Brain microvascular endothelial cell (primary cell): Measurements from ENCODE around the gene SIAE.
"Not testable (repeated sequence)": the region's sequence is repeated elsewhere in the genome, so short reads cannot be mapped to it uniquely, and the experiment has no call there.

Experiments used
- DNase-seq: peaks from one replicate; pipeline ENCODE4 v3.0.0-alpha.2; 2020
- H3K27ac ChIP-seq: fragments of 250-450 bp; sonication (Bioruptor Pico); 2 replicates; pipeline ENCODE4 v1.5.1; 2020; ENCODE audit warnings: mild to moderate bottlenecking, moderate library complexity
- H3K27me3 ChIP-seq: fragments of 250-450 bp; sonication (Bioruptor Pico); replicated peaks from 2 replicates; pipeline ENCODE4 v1.5.1; 2020; ENCODE audit warnings: mild to moderate bottlenecking
- H3K36me3 ChIP-seq: fragments of 250-450 bp; sonication (Bioruptor Pico); replicated peaks from 2 replicates; pipeline ENCODE4 v1.5.1; 2020; ENCODE audit warnings: mild to moderate bottlenecking
- H3K4me3 ChIP-seq: 2 replicates; pipeline ENCODE4 v1.5.1; 2011; ENCODE audit warnings: low read depth, mild to moderate bottlenecking, control low read depth, low read length, moderate library complexity
- in situ Hi-C: cut with HindIII; loops from 2 replicates; pipeline ENCODE4 v1.10.0; 2017; ENCODE audit warnings: low sequenced_read_pairs, low pct_ligation_motif_present
- TF ChIP-seq, protein P1 (sequence below): IDR thresholded peaks from 2 replicates; pipeline ENCODE4 v1.5.1; 2011; ENCODE audit warnings: low read depth, mild to moderate bottlenecking, moderate library complexity, low read length, control low read depth, inconsistent platforms; ENCODE audit errors: missing control alignments

Gene SIAE

DNA sequence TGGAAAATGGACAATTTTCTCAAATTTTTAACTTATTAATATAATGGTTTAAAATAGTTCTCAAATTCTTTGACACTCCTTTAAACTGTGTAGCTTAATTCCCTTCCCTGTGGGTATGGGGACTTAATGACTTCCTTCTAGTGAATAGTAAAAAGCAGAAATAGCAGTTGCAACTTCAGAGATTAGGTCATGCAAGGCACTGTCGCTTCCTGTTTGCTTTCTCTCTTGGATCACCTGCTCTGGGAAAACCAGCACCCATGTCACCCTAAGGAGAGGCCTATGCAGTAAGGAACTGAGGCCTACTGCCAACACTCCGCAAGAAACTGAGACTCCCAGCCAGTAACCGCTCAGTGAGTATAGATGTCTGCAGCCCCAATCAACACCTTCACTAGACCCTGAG, 67.8 kb downstream of the SIAE start:
- Histone ChIP-seq H3K27me3 (no peaks in the 10 kb centered on the region), H3K36me3 (no peaks in the 10 kb centered on the region), H3K4me3 (no peak overlapping the region), H3K27ac (no peak overlapping the region)
- DNase-seq, result no peak
- TF ChIP-seq, protein P1, sequence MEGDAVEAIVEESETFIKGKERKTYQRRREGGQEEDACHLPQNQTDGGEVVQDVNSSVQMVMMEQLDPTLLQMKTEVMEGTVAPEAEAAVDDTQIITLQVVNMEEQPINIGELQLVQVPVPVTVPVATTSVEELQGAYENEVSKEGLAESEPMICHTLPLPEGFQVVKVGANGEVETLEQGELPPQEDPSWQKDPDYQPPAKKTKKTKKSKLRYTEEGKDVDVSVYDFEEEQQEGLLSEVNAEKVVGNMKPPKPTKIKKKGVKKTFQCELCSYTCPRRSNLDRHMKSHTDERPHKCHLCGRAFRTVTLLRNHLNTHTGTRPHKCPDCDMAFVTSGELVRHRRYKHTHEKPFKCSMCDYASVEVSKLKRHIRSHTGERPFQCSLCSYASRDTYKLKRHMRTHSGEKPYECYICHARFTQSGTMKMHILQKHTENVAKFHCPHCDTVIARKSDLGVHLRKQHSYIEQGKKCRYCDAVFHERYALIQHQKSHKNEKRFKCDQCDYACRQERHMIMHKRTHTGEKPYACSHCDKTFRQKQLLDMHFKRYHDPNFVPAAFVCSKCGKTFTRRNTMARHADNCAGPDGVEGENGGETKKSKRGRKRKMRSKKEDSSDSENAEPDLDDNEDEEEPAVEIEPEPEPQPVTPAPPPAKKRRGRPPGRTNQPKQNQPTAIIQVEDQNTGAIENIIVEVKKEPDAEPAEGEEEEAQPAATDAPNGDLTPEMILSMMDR, result no peak
- in situ Hi-C loops, result no loop called here

DNA sequence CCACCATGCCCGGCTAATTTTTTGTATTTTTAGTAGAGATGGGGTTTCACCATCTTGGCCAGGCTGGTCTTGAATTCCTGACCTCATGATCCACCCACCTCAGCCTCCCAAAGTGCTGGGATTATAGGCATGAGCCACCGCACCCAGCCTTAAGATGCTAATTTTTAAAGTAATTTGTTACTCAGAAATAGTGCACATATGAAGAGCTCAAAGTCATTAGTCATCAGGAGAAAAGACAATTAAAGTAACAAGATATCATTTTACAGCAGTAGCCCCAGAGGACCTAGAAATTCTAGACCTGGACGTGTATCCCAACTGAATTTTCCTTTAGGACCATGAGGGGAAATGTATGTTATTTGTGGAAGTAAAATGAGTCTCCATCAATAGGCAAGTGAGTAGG, 70.8 kb downstream of the SIAE start:
- H3K4me3 ChIP-seq, H3K27ac ChIP-seq, DNase-seq, H3K36me3 ChIP-seq, H3K27me3 ChIP-seq, in situ Hi-C loops: not testable (repeated sequence)

DNA sequence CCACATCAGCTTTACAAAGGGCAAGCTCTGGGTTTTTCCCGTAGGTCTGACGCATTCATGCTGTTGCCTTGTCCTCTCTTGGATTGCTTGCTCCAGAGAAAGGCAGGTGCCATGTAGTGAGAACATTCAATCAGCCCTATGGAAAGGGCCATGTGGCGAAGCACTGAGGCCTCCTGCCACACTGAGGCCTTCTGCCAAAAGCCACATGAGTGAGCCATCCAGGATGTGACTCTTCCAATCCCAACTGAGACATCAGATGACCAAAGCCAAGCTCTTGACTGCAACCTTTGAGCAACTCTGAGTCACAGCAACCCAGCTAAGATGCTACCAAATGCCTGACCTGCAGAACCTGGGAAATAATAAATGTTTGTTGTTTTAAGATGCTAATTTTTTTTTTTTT, 71.3 kb downstream of the SIAE start:
- TF ChIP-seq, protein P1, result no peak
- H3K4me3 ChIP-seq, result no peak overlapping the region
- H3K36me3 ChIP-seq, result no peaks in the 10 kb centered on the region
- H3K27me3 ChIP-seq, result peaks cover under 1% of the 10 kb centered on the region
- no peak overlapping the region for H3K27ac ChIP-seq
- in situ Hi-C loops, result no loop called here
- peak; percentile 33 for DNase-seq

DNA sequence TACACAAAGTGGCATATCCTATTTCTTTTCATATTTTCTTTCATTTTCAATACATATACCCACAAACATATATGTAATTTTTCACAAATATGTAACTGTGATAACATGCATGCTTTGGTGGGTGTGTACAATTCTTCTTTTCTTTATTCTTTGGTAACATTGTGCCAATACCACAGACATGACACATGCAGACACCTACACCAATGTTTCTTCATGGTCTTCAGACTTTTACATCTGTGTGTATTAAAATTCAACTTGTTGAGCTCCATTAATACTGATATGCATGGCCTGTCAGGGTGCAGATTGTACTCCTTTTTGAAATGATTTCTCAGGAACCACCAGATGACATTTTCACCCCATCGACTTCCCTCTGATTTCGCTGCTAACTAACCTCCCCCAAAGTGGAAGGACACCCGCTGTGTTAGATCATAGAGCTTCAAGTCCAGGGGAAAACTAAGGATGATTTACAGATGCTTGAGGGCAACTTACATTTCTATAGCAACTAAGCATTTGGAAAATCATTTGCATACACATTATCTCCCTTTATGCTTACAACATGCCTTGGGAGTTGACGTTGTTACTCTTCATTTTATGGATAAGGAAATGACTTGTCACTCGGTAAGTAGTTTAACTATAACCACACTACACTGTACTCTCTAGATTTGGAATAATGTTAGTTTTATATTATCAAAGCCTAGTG, 72.8 kb downstream of the SIAE start:
- no peak overlapping the region for H3K27ac ChIP-seq
- DNase-seq, result no peak
- peaks cover 2% of the 10 kb centered on the region for H3K27me3 ChIP-seq
- H3K36me3 ChIP-seq, result no peaks in the 10 kb centered on the region
- in situ Hi-C loops, result no loop called here
- TF ChIP-seq, protein P1, result no peak
- no peak overlapping the region for H3K4me3 ChIP-seq

GRCh38 chr11:124597626-124598025, 75.9 kb downstream of the SIAE start:
- H3K27me3 ChIP-seq, result peaks cover 2% of the 10 kb centered on the region
- no peaks in the 10 kb centered on the region for H3K36me3 ChIP-seq
- in situ Hi-C loops, result loop anchor here (25.0 kb wide), 1 partner anchor 185 kb away; the partner anchor contains the start of gene OR8B4
- no peak overlapping the region for H3K4me3 ChIP-seq
- no peak overlapping the region for H3K27ac ChIP-seq
- DNase-seq, result no peak
- TF ChIP-seq, protein P1, result no peak

DNA sequence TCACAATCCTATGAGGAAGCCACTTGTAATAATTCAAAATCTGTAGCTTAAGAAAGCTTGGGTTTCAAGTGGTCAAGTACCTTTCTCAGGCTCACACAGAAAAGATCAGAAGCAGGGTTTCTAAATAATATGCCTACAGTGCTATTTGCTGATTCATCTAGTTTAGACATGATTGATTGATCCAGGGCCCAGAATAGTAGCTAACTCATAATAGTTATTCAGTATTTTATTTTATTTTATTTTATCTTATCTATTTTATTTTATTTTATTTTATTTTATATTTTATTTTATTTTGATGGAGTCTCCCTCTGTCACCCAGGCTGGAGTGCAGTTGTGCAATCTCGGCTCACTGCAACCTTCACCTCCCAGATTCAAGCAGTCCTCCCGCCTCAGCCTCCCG, 78.2 kb downstream of the SIAE start:
- H3K27me3 ChIP-seq, result peaks cover 2% of the 10 kb centered on the region
- in situ Hi-C loops, result loop anchor here (25.0 kb wide), 1 partner anchor 183 kb away; the partner anchor contains the start of gene OR8B4

More for the DNA sequence above, 78.2 kb downstream of the SIAE start:
- H3K4me3 ChIP-seq, result no peak overlapping the region
- TF ChIP-seq, protein P1, result no peak
- no peak for DNase-seq
- no peak overlapping the region for H3K27ac ChIP-seq
- no peaks in the 10 kb centered on the region for H3K36me3 ChIP-seq
